ENCODE measurements around the gene KLHL6.
"Not testable (repeated sequence)": the region's sequence is repeated elsewhere in the genome, so short reads cannot be mapped to it uniquely, and the experiment has no call there.

- not testable (repeated sequence) for TF ChIP-seq CTCF, POLR2A (IDR thresholded peaks at IDR 0.05)
These were observed 34.6 kb downstream of the KLHL6 start for GRCh38 chr3:183520741-183521556.
